Measurements from ENCODE around the gene PLA2G3. TPM values are rescaled to one million over a fixed set of nuclear protein-coding genes. Genes with fewer than 3 reads are reported as not detected.

The PLA2G3 gene
- total and polyA plus RNA-seq, 12 donors = 0.09 TPM; not detected in 11

GRCh38 chr22:31143038-31143437, 2.7 kb upstream of the PLA2G3 start:
- no peak for TF ChIP-seq CTCF (IDR thresholded peaks at IDR 0.05)
- no peak for TF ChIP-seq POLR2A (IDR thresholded peaks at IDR 0.05)
- Histone ChIP-seq H3K27me3 (no peaks in the 10 kb centered on the region), H3K27ac (no peak overlapping the region), H3K4me1 (replicated peaks in 1 of 2) (no peaks in the 10 kb centered on the region), H3K9me3 (replicated peaks in 1 of 3) (no peaks in the 10 kb centered on the region), H3K4me3 (no peak overlapping the region), H3K36me3 (replicated peaks in 1 of 2) (no peaks in the 10 kb centered on the region)
- intact Hi-C loops (cut with DNase I) = loop anchor here in 1 of 2 donors (10.0 kb wide), 1 partner anchor 198 kb away; no protein-coding TSS in a partner anchor
- 60 to 75% (median 69%) methylated on average over 3 of the region's 3 CpGs for WGBS, 4 donors
- no peak for DNase-seq

- TF ChIP-seq POLR2A (IDR thresholded peaks at IDR 0.05) = no peak
- TF ChIP-seq CTCF (IDR thresholded peaks at IDR 0.05) = no peak
- no peak for DNase-seq
- Histone ChIP-seq H3K4me3 (no peak overlapping the region), H3K9me3 (replicated peaks in 1 of 3) (no peaks in the 10 kb centered on the region), H3K4me1 (replicated peaks in 1 of 2) (no peaks in the 10 kb centered on the region), H3K36me3 (replicated peaks in 1 of 2) (no peaks in the 10 kb centered on the region), H3K27ac (no peak overlapping the region), H3K27me3 (no peaks in the 10 kb centered on the region)
- intact Hi-C loops (cut with DNase I) = loop anchor here in 1 of 2 donors (10.0 kb wide), 1 partner anchor 197 kb away; no protein-coding TSS in a partner anchor
- 88 to 100% (median 89%) methylated on average over 1 to 4 of the region's 4 CpGs for whole genome bisulfite sequencing, 4 donors
Observed at GRCh38 chr22:31142285-31142684, 2.0 kb upstream of the PLA2G3 start.

- no peak for DNase-seq
- 72 to 87% (median 83%) methylated on average over 2 of the region's 2 CpGs for WGBS, 4 donors
- H3K27me3 ChIP-seq = no peaks in the 10 kb centered on the region
- H3K27ac ChIP-seq = no peak overlapping the region
- intact Hi-C loops (cut with DNase I) = loop anchor here in 1 of 2 donors (10.0 kb wide), 1 partner anchor 197 kb away; no protein-coding TSS in a partner anchor
- no peaks in the 10 kb centered on the region for H3K9me3 ChIP-seq (replicated peaks in 1 of 3)
- H3K4me3 ChIP-seq = no peak overlapping the region
- H3K36me3 ChIP-seq (replicated peaks in 1 of 2) = no peaks in the 10 kb centered on the region
- H3K4me1 ChIP-seq (replicated peaks in 1 of 2) = no peaks in the 10 kb centered on the region
- TF ChIP-seq CTCF (IDR thresholded peaks at IDR 0.05) = no peak
- TF ChIP-seq POLR2A (IDR thresholded peaks at IDR 0.05) = no peak
Observed at GRCh38 chr22:31141551-31141950, 1.2 kb upstream of the PLA2G3 start.

- DNase-seq = no peak
- no peaks in the 10 kb centered on the region for H3K27me3 ChIP-seq
- no peaks in the 10 kb centered on the region for H3K4me1 ChIP-seq (replicated peaks in 1 of 2)
- no peaks in the 10 kb centered on the region for H3K9me3 ChIP-seq (replicated peaks in 1 of 3)
- intact Hi-C loops (cut with DNase I) = loop anchor here in 1 of 2 donors (10.0 kb wide), 1 partner anchor 196 kb away; no protein-coding TSS in a partner anchor
- TF ChIP-seq CTCF (IDR thresholded peaks at IDR 0.05) = no peak
- TF ChIP-seq POLR2A (IDR thresholded peaks at IDR 0.05) = no peak
- WGBS, 4 donors = 74 to 92% (median 82%) methylated on average over 4 to 5 of the region's 5 CpGs
- H3K4me3 ChIP-seq = no peak overlapping the region
- H3K27ac ChIP-seq = no peak overlapping the region
- H3K36me3 ChIP-seq (replicated peaks in 1 of 2) = no peaks in the 10 kb centered on the region
Observed at GRCh38 chr22:31140746-31141145, 438 bp upstream of the PLA2G3 start.

Data from adrenal gland (tissue), 12 donors.